Prostate gland (tissue), 2 donors: ENCODE data around the gene CHN1. TPM values are rescaled to one million over a fixed set of nuclear protein-coding genes. Genes with fewer than 3 reads are reported as not detected.

ENCODE experiments used
- DNase-seq: peaks from one replicate; pipeline ENCODE4 v3.0.0-alpha.2; 2019; ENCODE audit warnings: low spot score
- H3K27ac ChIP-seq, 2 donors: fragments of 200-600 bp; sonication (generic); 2 replicates each; pipeline ENCODE4 v1.5.1; 2017 to 2019
- H3K27me3 ChIP-seq: fragments of 200-600 bp; sonication (generic); replicated peaks from 2 replicates; pipeline ENCODE4 v1.5.1; 2019; ENCODE audit not compliant: insufficient read depth
- H3K36me3 ChIP-seq, 2 donors: fragments of 200-600 bp; sonication (generic); 1 replicate in 1 of 2; 2 replicates in 1 of 2; pipeline versions ENCODE4 v1.5.1 to v1.8.1; 2017 to 2019
- H3K4me1 ChIP-seq: fragments of 200-600 bp; sonication (generic); replicated peaks from 2 replicates; pipeline ENCODE4 v1.5.1; 2019
- H3K4me3 ChIP-seq, 2 donors: fragments of 200-600 bp; sonication (generic); 2 replicates each; pipeline ENCODE4 v1.5.1; 2017 to 2019
- H3K9me3 ChIP-seq: fragments of 200-600 bp; sonication (generic); 2 replicates; pipeline ENCODE4 v1.5.1; 2017
- POLR2A ChIP-seq: fragments of 450-650 bp; IDR thresholded peaks from one replicate; pipeline ENCODE4 v1.6.1; 2016; ENCODE audit warnings: antibody characterized with exemption, mild to moderate bottlenecking
- POLR2AphosphoS5 ChIP-seq: sonication (generic); formaldehyde crosslinking; IDR thresholded peaks from one replicate; pipeline ENCODE4 v1.6.1; 2017; ENCODE audit warnings: antibody characterized with exemption
- WGBS: methylation state at CpG from one replicate; pipeline ENCODE4 v1.1.5; 2018; 5-methylcytosine and 5-hydroxymethylcytosine counted together
- intact Hi-C: fragments of 100-400 bp; cut with DNase I; formaldehyde crosslinking; loops from one replicate; pipeline ENCODE4 v1.14.2; 2022
- total RNA-seq, 2 donors: library from RNA; depleted of rRNA; stranded (reverse); fragments of >200 nt; gene quantifications; one replicate each; pipeline ENCODE4 v1.1.0, GENCODE V29; 2016
- TF ChIP-seq, protein P1 (sequence below), 4 experiments: fragments of 200-600 bp in 2 of 4; fragments of 450-650 bp in 2 of 4; sonication (generic) in 2 of 4; IDR thresholded peaks; 1 replicate in 3 of 4; 2 replicates in 1 of 4; pipeline ENCODE4 v1.5.1; 2016 to 2019; ENCODE audit warnings: antibody characterized with exemption in 4 of 4, mild to moderate bottlenecking in 2 of 4, moderate library complexity in 2 of 4

CHN1 gene
- total RNA-seq, 2 donors from 2014 or later: 7.8 to 20.1 TPM

DNA sequence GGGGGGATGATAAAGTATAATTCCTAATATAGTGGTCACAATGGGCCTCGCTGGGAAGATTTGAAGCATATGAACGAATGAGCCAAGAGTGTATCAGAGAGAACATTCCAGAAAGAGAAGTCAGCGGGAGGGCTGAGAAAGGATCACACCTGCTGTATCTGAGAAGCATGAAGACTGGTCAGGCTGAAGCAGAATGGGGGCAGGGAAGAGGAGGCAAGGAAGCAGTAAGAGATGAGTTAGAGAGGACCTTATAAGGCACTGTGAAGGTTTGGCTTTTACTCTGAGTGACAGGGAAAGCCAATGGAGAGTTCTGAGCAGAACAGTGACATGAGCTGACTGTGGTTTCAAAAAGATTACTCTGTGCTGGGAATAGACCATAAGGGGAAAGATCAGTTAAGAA, 73.5 kb downstream of the CHN1 start:
- intact Hi-C loops: no loop called here
- 94% methylated on average over 3 of the region's 3 CpGs for WGBS
- TF ChIP-seq POLR2A: no peak
- TF ChIP-seq, protein P1, sequence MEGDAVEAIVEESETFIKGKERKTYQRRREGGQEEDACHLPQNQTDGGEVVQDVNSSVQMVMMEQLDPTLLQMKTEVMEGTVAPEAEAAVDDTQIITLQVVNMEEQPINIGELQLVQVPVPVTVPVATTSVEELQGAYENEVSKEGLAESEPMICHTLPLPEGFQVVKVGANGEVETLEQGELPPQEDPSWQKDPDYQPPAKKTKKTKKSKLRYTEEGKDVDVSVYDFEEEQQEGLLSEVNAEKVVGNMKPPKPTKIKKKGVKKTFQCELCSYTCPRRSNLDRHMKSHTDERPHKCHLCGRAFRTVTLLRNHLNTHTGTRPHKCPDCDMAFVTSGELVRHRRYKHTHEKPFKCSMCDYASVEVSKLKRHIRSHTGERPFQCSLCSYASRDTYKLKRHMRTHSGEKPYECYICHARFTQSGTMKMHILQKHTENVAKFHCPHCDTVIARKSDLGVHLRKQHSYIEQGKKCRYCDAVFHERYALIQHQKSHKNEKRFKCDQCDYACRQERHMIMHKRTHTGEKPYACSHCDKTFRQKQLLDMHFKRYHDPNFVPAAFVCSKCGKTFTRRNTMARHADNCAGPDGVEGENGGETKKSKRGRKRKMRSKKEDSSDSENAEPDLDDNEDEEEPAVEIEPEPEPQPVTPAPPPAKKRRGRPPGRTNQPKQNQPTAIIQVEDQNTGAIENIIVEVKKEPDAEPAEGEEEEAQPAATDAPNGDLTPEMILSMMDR (IDR thresholded peaks at IDR 0.05): no peak
- TF ChIP-seq POLR2AphosphoS5: no peak
- Histone ChIP-seq H3K4me3 (no peak overlapping the region), H3K4me1 (no peaks in the 10 kb centered on the region), H3K9me3 (no peaks in the 10 kb centered on the region), H3K27me3 (no peaks in the 10 kb centered on the region), H3K27ac (no peak overlapping the region), H3K36me3 (no peaks in the 10 kb centered on the region)
- no peak for DNase-seq

DNA sequence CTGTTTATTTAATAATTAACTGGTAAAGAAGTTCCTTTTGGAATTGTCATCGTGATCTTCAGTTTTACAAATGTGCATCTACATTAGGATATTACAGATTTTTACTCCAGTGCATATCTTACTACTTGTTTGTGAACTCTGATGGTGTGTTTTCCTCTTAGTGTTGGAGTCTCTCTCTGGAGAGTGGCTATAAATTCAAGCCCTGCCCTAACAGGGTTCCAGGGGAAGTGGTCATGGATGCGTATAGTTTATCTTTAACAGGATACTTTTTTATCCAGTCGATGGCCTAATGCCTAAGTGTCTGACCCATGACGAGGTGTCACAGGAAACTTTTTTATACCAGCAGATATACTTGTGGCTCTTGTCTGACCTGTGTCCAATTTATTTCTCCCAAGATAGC, 75.4 kb downstream of the CHN1 start:
- no peaks in the 10 kb centered on the region for H3K9me3 ChIP-seq
- no peaks in the 10 kb centered on the region for H3K4me1 ChIP-seq
- H3K27ac ChIP-seq: no peak overlapping the region
- no peaks in the 10 kb centered on the region for H3K27me3 ChIP-seq
- intact Hi-C loops: no loop called here
- WGBS: 75% methylated on average over 4 of the region's 4 CpGs
- TF ChIP-seq POLR2A (no peak), POLR2AphosphoS5 (no peak)
- TF ChIP-seq, protein P1 (IDR thresholded peaks at IDR 0.05): no peak
- H3K36me3 ChIP-seq: no peaks in the 10 kb centered on the region
- DNase-seq: no peak
- H3K4me3 ChIP-seq: no peak overlapping the region

DNA sequence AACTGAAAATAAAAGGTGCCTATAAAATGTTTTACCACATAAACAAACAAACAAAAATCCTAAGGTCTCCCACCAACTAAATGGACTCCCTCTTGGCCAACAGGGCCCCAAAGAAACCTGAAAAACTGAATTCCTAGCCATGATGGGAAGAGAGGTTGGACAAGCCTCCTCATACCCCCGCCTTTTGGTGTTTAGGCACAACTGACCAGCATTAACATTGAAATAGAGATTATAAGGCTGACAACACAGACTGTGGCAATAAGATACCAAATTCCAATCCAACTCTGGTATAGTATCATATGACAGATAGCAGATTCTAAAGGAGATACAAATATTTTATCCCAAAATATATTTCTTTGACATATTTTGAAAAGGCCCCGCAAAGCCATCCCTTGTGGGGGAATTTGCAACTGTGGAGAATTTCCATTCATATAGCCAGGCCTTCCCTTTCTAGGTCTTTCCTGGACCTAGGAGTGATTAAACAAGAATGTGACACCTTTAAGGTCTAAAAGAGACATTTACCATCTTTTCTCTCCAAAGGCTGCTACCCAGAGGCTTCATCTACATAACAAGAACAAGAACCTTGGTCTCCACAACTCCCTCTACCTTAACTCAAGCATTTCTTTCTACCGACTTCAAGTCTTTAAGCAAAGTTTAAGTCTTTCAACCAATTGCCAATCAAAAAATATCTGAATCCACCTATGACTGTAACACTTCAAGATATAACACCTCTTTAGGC, 80.0 kb downstream of the CHN1 start:
- no peak for DNase-seq
- WGBS: 96% methylated on average over 3 of the region's 3 CpGs

DNA sequence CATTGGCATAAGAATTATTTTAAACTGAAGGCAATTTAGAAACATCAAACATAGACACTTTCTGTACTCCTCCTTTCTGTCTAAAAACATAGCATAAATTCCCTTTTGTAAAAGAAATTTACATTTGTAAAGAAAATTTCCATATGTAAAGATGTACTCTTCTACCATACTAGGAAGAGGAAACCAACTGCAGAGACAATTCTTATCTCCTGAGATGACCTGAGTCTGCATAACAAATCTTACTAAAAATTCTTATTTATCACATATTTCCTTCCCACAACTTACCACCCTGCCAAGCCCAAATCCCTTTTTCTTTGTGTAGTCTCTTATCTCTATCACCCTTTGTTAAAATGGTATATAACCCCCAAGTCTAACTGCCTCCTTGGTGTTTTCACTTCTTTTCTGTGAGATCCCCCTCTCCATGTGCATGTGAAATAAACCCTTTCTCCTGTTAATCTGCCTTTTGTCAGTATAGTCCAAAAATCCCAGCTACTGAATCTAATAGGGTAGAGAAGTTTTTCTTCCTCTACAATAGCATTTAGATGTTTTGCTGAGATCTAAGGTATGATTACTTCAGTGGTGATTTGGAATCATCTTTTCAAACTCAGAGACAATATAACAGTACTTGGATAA, 81.0 kb downstream of the CHN1 start:
- no peaks in the 10 kb centered on the region for H3K36me3 ChIP-seq
- H3K27me3 ChIP-seq: no peaks in the 10 kb centered on the region
- H3K9me3 ChIP-seq: no peaks in the 10 kb centered on the region
- no peak overlapping the region for H3K27ac ChIP-seq
- intact Hi-C loops: no loop called here
- H3K4me1 ChIP-seq: no peaks in the 10 kb centered on the region
- TF ChIP-seq POLR2A: no peak
- no peak overlapping the region for H3K4me3 ChIP-seq
- DNase-seq: no peak

More for the DNA sequence above, 80.0 kb downstream of the CHN1 start:
- no peak overlapping the region for H3K4me3 ChIP-seq
- H3K9me3 ChIP-seq: no peaks in the 10 kb centered on the region
- no peaks in the 10 kb centered on the region for H3K36me3 ChIP-seq
- intact Hi-C loops: no loop called here
- no peak overlapping the region for H3K27ac ChIP-seq
- no peak for TF ChIP-seq POLR2AphosphoS5
- TF ChIP-seq, protein P1 (IDR thresholded peaks at IDR 0.05): no peak
- TF ChIP-seq POLR2A: no peak
- no peaks in the 10 kb centered on the region for H3K4me1 ChIP-seq
- no peaks in the 10 kb centered on the region for H3K27me3 ChIP-seq

DNA sequence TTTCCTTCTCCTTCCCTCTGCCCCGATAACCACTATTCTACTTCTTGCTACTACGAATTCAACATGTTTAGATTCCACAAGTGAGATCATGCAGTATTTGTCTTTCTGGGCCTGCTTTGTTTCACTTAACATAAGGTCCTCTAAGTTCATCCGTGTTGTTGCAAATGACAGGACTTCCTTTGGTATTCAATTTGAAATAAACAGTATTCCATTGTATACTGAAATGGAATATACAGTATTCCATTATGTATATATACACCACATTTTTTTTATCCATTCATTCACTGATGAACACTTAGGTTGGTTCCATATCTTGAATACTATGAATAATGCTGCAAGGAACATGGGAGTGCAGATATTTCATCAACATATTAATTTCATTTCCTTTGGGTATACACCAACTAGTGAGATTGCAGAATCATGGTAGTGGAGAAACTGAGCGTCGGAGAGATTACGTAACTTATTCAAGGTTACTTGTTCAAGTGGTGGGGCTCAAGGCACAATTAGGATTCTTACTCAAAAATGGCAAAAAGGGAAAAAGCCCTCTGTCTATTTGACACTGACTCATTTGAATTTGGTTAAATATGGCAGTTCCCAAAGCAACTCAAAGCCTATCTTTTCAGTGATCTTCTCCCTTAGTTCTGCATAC, 85.1 kb downstream of the CHN1 start:
- no peak for DNase-seq
- H3K9me3 ChIP-seq: no peaks in the 10 kb centered on the region
- intact Hi-C loops: no loop called here
- TF ChIP-seq, protein P1 (IDR thresholded peaks at IDR 0.05): no peak
- TF ChIP-seq POLR2A: no peak
- no peak for TF ChIP-seq POLR2AphosphoS5
- H3K36me3 ChIP-seq: no peaks in the 10 kb centered on the region
- H3K27ac ChIP-seq: no peak overlapping the region
- 72% methylated on average over 6 of the region's 6 CpGs for WGBS
- no peaks in the 10 kb centered on the region for H3K4me1 ChIP-seq
- no peaks in the 10 kb centered on the region for H3K27me3 ChIP-seq
- H3K4me3 ChIP-seq: no peak overlapping the region
